Activated CD8-positive, alpha-beta T cell treated with anti-CD3 and anti-CD28 coated beads, Interleukin-2, amount 10 ng/mL, durations not matched to agents 7 days and 5 days (primary cell): ENCODE measurements around the gene SLC13A2. TPM values are rescaled to one million over a fixed set of nuclear protein-coding genes. Genes with fewer than 3 reads are reported as not detected.

ENCODE experiments used
- ATAC-seq: fragments of 150-1000 bp; cut with Tn5 transposase; one replicate; pipeline ENCODE4 v1.10.0; 2021; ENCODE audit warnings: moderate library complexity
- CTCF ChIA-PET: fragments of 350-600 bp; sonication (Branson Sonifier 250); formaldehyde crosslinking; loops from one replicate; lab custom pipeline; 2021; ENCODE audit warnings: antibody characterized with exemption; lab: Charles Lee
- POLR2A ChIA-PET: fragments of 350-600 bp; sonication (Branson Sonifier 250); formaldehyde crosslinking; loops from one replicate; lab custom pipeline; 2021; ENCODE audit warnings: antibody characterized with exemption; lab: Charles Lee
- DNase-seq: peaks from one replicate; pipeline ENCODE4 v3.0.0-alpha.2; 2020
- H3K27ac Mint-ChIP-seq: one replicate; pipeline ENCODE4 v1.8.0; 2021; ENCODE audit warnings: mild to moderate bottlenecking, mixed read lengths
- H3K27me3 Mint-ChIP-seq: one replicate; pipeline ENCODE4 v1.8.0; 2021; ENCODE audit warnings: low read depth, mixed read lengths
- H3K36me3 Mint-ChIP-seq: one replicate; pipeline ENCODE4 v1.8.0; 2021; ENCODE audit warnings: low read depth, mixed read lengths
- H3K4me1 Mint-ChIP-seq: one replicate; pipeline ENCODE4 v1.8.0; 2021; ENCODE audit warnings: low read depth, mixed read lengths
- H3K4me3 Mint-ChIP-seq: one replicate; pipeline ENCODE4 v1.8.0; 2021; ENCODE audit warnings: mild to moderate bottlenecking, mixed read lengths
- H3K9me3 Mint-ChIP-seq: one replicate; pipeline ENCODE4 v1.8.0; 2022; ENCODE audit warnings: mixed read lengths; ENCODE audit not compliant: insufficient read depth
- total RNA-seq, 2 experiments: library from RNA; stranded (reverse); gene quantifications; one replicate each; pipeline ENCODE4 v1.2.3, GENCODE V29; 2021

Gene SLC13A2
- total RNA-seq, 2 experiments from 2014 or later = not detected

GRCh38 chr17:28471531-28472342, 1.7 kb upstream of the SLC13A2 start:
- no peak for DNase-seq
- CTCF ChIA-PET = interaction anchor here (0.6 kb wide), 1 partner anchor 285 kb away, joined by 3 read pairs; no protein-coding TSS in a partner anchor
- no peaks in the 10 kb centered on the region for H3K9me3 Mint-ChIP-seq
- POLR2A ChIA-PET = no interaction called here
- H3K4me1 Mint-ChIP-seq = peaks cover 23% of the 10 kb centered on the region
- H3K27me3 Mint-ChIP-seq = peaks cover 2% of the 10 kb centered on the region
- ATAC-seq = no peak
- no peaks in the 10 kb centered on the region for H3K36me3 Mint-ChIP-seq
- no peak overlapping the region for H3K27ac Mint-ChIP-seq
- no peak overlapping the region for H3K4me3 Mint-ChIP-seq

- Mint-ChIP-seq H3K27ac (no peak overlapping the region), H3K36me3 (no peaks in the 10 kb centered on the region), H3K9me3 (no peaks in the 10 kb centered on the region), H3K27me3 (peaks cover 2% of the 10 kb centered on the region), H3K4me1 (peaks cover 19% of the 10 kb centered on the region), H3K4me3 (no peak overlapping the region)
- ATAC-seq (no peak), DNase-seq (no peak)
- CTCF ChIA-PET = interaction anchor here (1.4 kb wide), 1 partner anchor 75 kb away, joined by 4 read pairs; no protein-coding TSS in a partner anchor
- POLR2A ChIA-PET = no interaction called here
Observed at GRCh38 chr17:28472871-28473497, 460 bp upstream of the SLC13A2 start.

GRCh38 chr17:28474111-28474531, 677 bp downstream of the SLC13A2 start:
- no peak overlapping the region for H3K27ac Mint-ChIP-seq
- H3K27me3 Mint-ChIP-seq = peaks cover 2% of the 10 kb centered on the region
- ChIA-PET POLR2A (no interaction called here), CTCF (interaction anchor here (1.4 kb wide), 1 partner anchor 74 kb away, joined by 4 read pairs; no protein-coding TSS in a partner anchor)
- H3K9me3 Mint-ChIP-seq = no peaks in the 10 kb centered on the region
- ATAC-seq (no peak), DNase-seq (no peak)
- H3K36me3 Mint-ChIP-seq = no peaks in the 10 kb centered on the region
- H3K4me3 Mint-ChIP-seq = no peak overlapping the region
- H3K4me1 Mint-ChIP-seq = peaks cover 13% of the 10 kb centered on the region

- ATAC-seq (no peak), DNase-seq (no peak)
- Mint-ChIP-seq H3K27me3 (peaks cover 2% of the 10 kb centered on the region), H3K27ac (peak overlapping the region; percentile 31), H3K36me3 (no peaks in the 10 kb centered on the region), H3K4me1 (peaks cover 13% of the 10 kb centered on the region), H3K4me3 (no peak overlapping the region), H3K9me3 (no peaks in the 10 kb centered on the region)
- POLR2A ChIA-PET = no interaction called here
- CTCF ChIA-PET = no interaction called here
Observed at GRCh38 chr17:28475151-28475900, 1.9 kb downstream of the SLC13A2 start.

GRCh38 chr17:28476076-28476865, 2.8 kb downstream of the SLC13A2 start:
- ChIA-PET CTCF (no interaction called here), POLR2A (no interaction called here)
- H3K4me1 Mint-ChIP-seq = peaks cover 13% of the 10 kb centered on the region

GRCh38 chr17:28477928-28478327, 4.5 kb downstream of the SLC13A2 start:
- Mint-ChIP-seq H3K36me3 (no peaks in the 10 kb centered on the region), H3K27me3 (peaks cover 2% of the 10 kb centered on the region), H3K4me1 (peaks cover 13% of the 10 kb centered on the region), H3K4me3 (no peak overlapping the region), H3K9me3 (no peaks in the 10 kb centered on the region), H3K27ac (no peak overlapping the region)
- DNase-seq = no peak
- ChIA-PET CTCF (no interaction called here), POLR2A (no interaction called here)
- no peak for ATAC-seq

More at GRCh38 chr17:28476076-28476865, 2.8 kb downstream of the SLC13A2 start:
- no peak for DNase-seq
- ATAC-seq = no peak
- Mint-ChIP-seq H3K9me3 (no peaks in the 10 kb centered on the region), H3K27ac (no peak overlapping the region), H3K4me3 (no peak overlapping the region), H3K36me3 (no peaks in the 10 kb centered on the region), H3K27me3 (peaks cover 2% of the 10 kb centered on the region)

GRCh38 chr17:28478712-28479615, 5.5 kb downstream of the SLC13A2 start:
- Mint-ChIP-seq H3K27ac (no peak overlapping the region), H3K4me3 (no peak overlapping the region), H3K27me3 (peaks cover 2% of the 10 kb centered on the region), H3K9me3 (no peaks in the 10 kb centered on the region), H3K4me1 (peaks cover 13% of the 10 kb centered on the region), H3K36me3 (no peaks in the 10 kb centered on the region)
- DNase-seq (no peak), ATAC-seq (no peak)
- POLR2A ChIA-PET = no interaction called here
- CTCF ChIA-PET = no interaction called here

GRCh38 chr17:28480278-28480677, 6.8 kb downstream of the SLC13A2 start:
- DNase-seq = no peak
- no peaks in the 10 kb centered on the region for H3K9me3 Mint-ChIP-seq
- H3K27ac Mint-ChIP-seq = no peak overlapping the region
- peaks cover 14% of the 10 kb centered on the region for H3K4me1 Mint-ChIP-seq
- ATAC-seq = no peak
- H3K27me3 Mint-ChIP-seq = peaks cover 2% of the 10 kb centered on the region
- no peak overlapping the region for H3K4me3 Mint-ChIP-seq
- POLR2A ChIA-PET = no interaction called here
- no peaks in the 10 kb centered on the region for H3K36me3 Mint-ChIP-seq
- CTCF ChIA-PET = no interaction called here

- Mint-ChIP-seq H3K9me3 (no peaks in the 10 kb centered on the region), H3K27ac (no peak overlapping the region), H3K4me3 (no peak overlapping the region), H3K36me3 (no peaks in the 10 kb centered on the region), H3K27me3 (peaks cover 2% of the 10 kb centered on the region), H3K4me1 (peaks cover 7% of the 10 kb centered on the region)
- DNase-seq = no peak
- ATAC-seq = no peak
- ChIA-PET POLR2A (no interaction called here), CTCF (no interaction called here)
Observed at GRCh38 chr17:28480799-28481571, 7.5 kb downstream of the SLC13A2 start.

- peaks cover 5% of the 10 kb centered on the region for H3K4me1 Mint-ChIP-seq
- ChIA-PET POLR2A (no interaction called here), CTCF (interaction anchor here (1.3 kb wide), 1 partner anchor 53 kb away, joined by 3 read pairs; no protein-coding TSS in a partner anchor)
- no peaks in the 10 kb centered on the region for H3K9me3 Mint-ChIP-seq
- no peak overlapping the region for H3K27ac Mint-ChIP-seq
- no peaks in the 10 kb centered on the region for H3K27me3 Mint-ChIP-seq
- ATAC-seq (no peak), DNase-seq (no peak)
- no peak overlapping the region for H3K4me3 Mint-ChIP-seq
- H3K36me3 Mint-ChIP-seq = no peaks in the 10 kb centered on the region
Observed at GRCh38 chr17:28482551-28483199, 9.2 kb downstream of the SLC13A2 start.
